Adrenal gland (tissue), 5 donors: ENCODE results near the gene RXRB.

Source experiments
- CTCF ChIP-seq, 6 experiments: fragments of 450-650 bp in 4 of 6; fragments of 200-600 bp in 2 of 6; sonication (generic) in 1 of 6; IDR thresholded peaks; 1 replicate in 5 of 6; 2 replicates in 1 of 6; pipeline versions ENCODE4 v1.5.1 to v1.8.0; 2016 to 2021; ENCODE audit warnings: antibody characterized with exemption in 6 of 6, mild to moderate bottlenecking in 2 of 6, moderate library complexity in 1 of 6
- POLR2A ChIP-seq, 2 donors: fragments of 450-650 bp; IDR thresholded peaks; one replicate each; pipeline ENCODE4 v1.6.1; 2017; ENCODE audit warnings: antibody characterized with exemption in 2 of 2, mild to moderate bottlenecking in 2 of 2, moderate library complexity in 1 of 2
- donor health status: DM: no; HTN: no; CAD: no.

- no peak for TF ChIP-seq CTCF (IDR thresholded peaks at IDR 0.05)
- no peak for TF ChIP-seq POLR2A (IDR thresholded peaks at IDR 0.05)
These were observed 1.5 kb downstream of the RXRB start for GRCh38 chr6:33198853-33199436.
